Astrocyte (in vitro differentiated cells and primary cell): ENCODE measurements around the gene TPGS2. TPM values are rescaled to one million over a fixed set of nuclear protein-coding genes. Genes with fewer than 3 reads are reported as not detected.

Source experiments
- DNase-seq: peaks from one replicate; pipeline ENCODE4 v3.0.0-alpha.2; 2010; ENCODE audit warnings: low read depth
- FAIRE-seq: peaks from 2 replicates; lab custom pipeline; 2011; peaks lifted over from hg19 to GRCh38; lab: Jason Lieb, UNC
- H2AFZ ChIP-seq: 2 replicates; pipeline ENCODE4 v1.6.0; 2012; ENCODE audit warnings: low read depth, low read length, inconsistent platforms
- H3K27ac ChIP-seq: 2 replicates; pipeline ENCODE4 v1.5.1; 2011; ENCODE audit warnings: low read depth, low read length, inconsistent platforms
- H3K27me3 ChIP-seq: 2 replicates; pipeline ENCODE4 v1.6.0; 2011; ENCODE audit warnings: low read length, inconsistent platforms; ENCODE audit not compliant: insufficient read depth
- H3K36me3 ChIP-seq: 2 replicates; pipeline ENCODE4 v1.5.1; 2011; ENCODE audit warnings: low read length, inconsistent platforms; ENCODE audit not compliant: insufficient read depth
- H3K4me1 ChIP-seq: 2 replicates; pipeline ENCODE4 v1.5.1; 2011; ENCODE audit warnings: low read length, inconsistent platforms; ENCODE audit not compliant: insufficient read depth
- H3K4me2 ChIP-seq: 2 replicates; pipeline ENCODE4 v1.6.0; 2012; ENCODE audit warnings: low read length, inconsistent platforms
- H3K4me3 ChIP-seq: 2 replicates; pipeline ENCODE4 v1.5.1; 2011; ENCODE audit warnings: low read depth, mild to moderate bottlenecking, low read length, inconsistent platforms; ENCODE audit not compliant: insufficient read depth
- H3K79me2 ChIP-seq: 2 replicates; pipeline ENCODE4 v1.6.0; 2012; ENCODE audit warnings: mild to moderate bottlenecking, low read length, inconsistent platforms; ENCODE audit not compliant: insufficient read depth
- H3K9ac ChIP-seq: 2 replicates; pipeline ENCODE4 v1.6.0; 2012; ENCODE audit warnings: mild to moderate bottlenecking, low read length, inconsistent platforms
- H3K9me3 ChIP-seq: 2 replicates; pipeline ENCODE4 v1.5.1; 2012; ENCODE audit warnings: low read depth, mild to moderate bottlenecking, low read length, inconsistent platforms; ENCODE audit not compliant: insufficient read depth
- H4K20me1 ChIP-seq: 2 replicates; pipeline ENCODE4 v1.6.0; 2012; ENCODE audit warnings: low read length, inconsistent platforms; ENCODE audit not compliant: insufficient read depth
- H3K27ac Mint-ChIP-seq: one replicate; pipeline ENCODE4 v1.8.0; 2021; ENCODE audit warnings: mild to moderate bottlenecking, mixed read lengths; ENCODE audit not compliant: unreplicated experiment
- H3K27me3 Mint-ChIP-seq: one replicate; pipeline ENCODE4 v1.8.0; 2021; ENCODE audit warnings: low read depth, mixed read lengths; ENCODE audit not compliant: unreplicated experiment
- H3K36me3 Mint-ChIP-seq: one replicate; pipeline ENCODE4 v1.8.0; 2021; ENCODE audit warnings: low read depth, mixed read lengths; ENCODE audit not compliant: unreplicated experiment
- H3K4me1 Mint-ChIP-seq: one replicate; pipeline ENCODE4 v1.8.0; 2021; ENCODE audit warnings: low read depth, mixed read lengths; ENCODE audit not compliant: unreplicated experiment
- H3K4me3 Mint-ChIP-seq: one replicate; pipeline ENCODE4 v1.8.0; 2021; ENCODE audit warnings: mild to moderate bottlenecking, moderate library complexity, mixed read lengths; ENCODE audit not compliant: unreplicated experiment
- H3K9me3 Mint-ChIP-seq: one replicate; pipeline ENCODE4 v1.8.0; 2021; ENCODE audit warnings: mild to moderate bottlenecking, mixed read lengths; ENCODE audit not compliant: unreplicated experiment
- EZH2 ChIP-seq: IDR thresholded peaks from 2 replicates; pipeline ENCODE4 v1.6.1; 2012; ENCODE audit warnings: mild to moderate bottlenecking, low read length, inconsistent platforms; ENCODE audit not compliant: insufficient read depth
- total RNA-seq: library from RNA; stranded (reverse); gene quantifications from 2 replicates; pipeline ENCODE4 v1.2.1, GENCODE V29; 2021
- TF ChIP-seq, protein P1 (sequence below): IDR thresholded peaks from 2 replicates; pipeline ENCODE4 v1.5.1; 2011; ENCODE audit warnings: low read depth, mild to moderate bottlenecking, inconsistent platforms, low read length, moderate library complexity; ENCODE audit not compliant: insufficient read depth

TPGS2 gene
- total RNA-seq, 1 donor from 2014 or later: 138 TPM

- no peaks in the 10 kb centered on the region for H3K4me1 ChIP-seq
- peaks cover 7% of the 10 kb centered on the region for H4K20me1 ChIP-seq
- H3K4me2 ChIP-seq: no peak overlapping the region
- H3K9me3 ChIP-seq: no peaks in the 10 kb centered on the region
- Mint-ChIP-seq H3K27me3 (no peaks in the 10 kb centered on the region), H3K36me3 (peaks cover 27% of the 10 kb centered on the region), H3K27ac (no peak overlapping the region), H3K4me3 (no peak overlapping the region), H3K9me3 (no peaks in the 10 kb centered on the region), H3K4me1 (peaks cover 2% of the 10 kb centered on the region)
- no peak overlapping the region for H2AFZ ChIP-seq
- DNase-seq: no peak
- no peaks in the 10 kb centered on the region for H3K27me3 ChIP-seq
- no peaks in the 10 kb centered on the region for H3K79me2 ChIP-seq
- no peak overlapping the region for H3K4me3 ChIP-seq
- TF ChIP-seq, protein P1, sequence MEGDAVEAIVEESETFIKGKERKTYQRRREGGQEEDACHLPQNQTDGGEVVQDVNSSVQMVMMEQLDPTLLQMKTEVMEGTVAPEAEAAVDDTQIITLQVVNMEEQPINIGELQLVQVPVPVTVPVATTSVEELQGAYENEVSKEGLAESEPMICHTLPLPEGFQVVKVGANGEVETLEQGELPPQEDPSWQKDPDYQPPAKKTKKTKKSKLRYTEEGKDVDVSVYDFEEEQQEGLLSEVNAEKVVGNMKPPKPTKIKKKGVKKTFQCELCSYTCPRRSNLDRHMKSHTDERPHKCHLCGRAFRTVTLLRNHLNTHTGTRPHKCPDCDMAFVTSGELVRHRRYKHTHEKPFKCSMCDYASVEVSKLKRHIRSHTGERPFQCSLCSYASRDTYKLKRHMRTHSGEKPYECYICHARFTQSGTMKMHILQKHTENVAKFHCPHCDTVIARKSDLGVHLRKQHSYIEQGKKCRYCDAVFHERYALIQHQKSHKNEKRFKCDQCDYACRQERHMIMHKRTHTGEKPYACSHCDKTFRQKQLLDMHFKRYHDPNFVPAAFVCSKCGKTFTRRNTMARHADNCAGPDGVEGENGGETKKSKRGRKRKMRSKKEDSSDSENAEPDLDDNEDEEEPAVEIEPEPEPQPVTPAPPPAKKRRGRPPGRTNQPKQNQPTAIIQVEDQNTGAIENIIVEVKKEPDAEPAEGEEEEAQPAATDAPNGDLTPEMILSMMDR: no peak
- no peak for TF ChIP-seq EZH2
- H3K27ac ChIP-seq: no peak overlapping the region
- no peak overlapping the region for H3K9ac ChIP-seq
- no peak for FAIRE-seq
- H3K36me3 ChIP-seq: peaks cover 6% of the 10 kb centered on the region
Measured at GRCh38 chr18:36814994-36815393, 13.8 kb downstream of the TPGS2 start.

- no peaks in the 10 kb centered on the region for H3K9me3 ChIP-seq
- H3K4me3 ChIP-seq: no peak overlapping the region
- H3K4me1 Mint-ChIP-seq: peaks cover 7% of the 10 kb centered on the region
- H3K27me3 Mint-ChIP-seq: no peaks in the 10 kb centered on the region
- H3K27ac ChIP-seq: no peak overlapping the region
- H3K79me2 ChIP-seq: no peaks in the 10 kb centered on the region
- H3K27ac Mint-ChIP-seq: no peak overlapping the region
- H3K36me3 ChIP-seq: peaks cover 6% of the 10 kb centered on the region
- peaks cover 21% of the 10 kb centered on the region for H3K36me3 Mint-ChIP-seq
- no peak for FAIRE-seq
- no peak overlapping the region for H2AFZ ChIP-seq
- H3K4me3 Mint-ChIP-seq: no peak overlapping the region
- peaks cover 6% of the 10 kb centered on the region for H3K4me1 ChIP-seq
- no peak for DNase-seq
- no peak overlapping the region for H3K4me2 ChIP-seq
- TF ChIP-seq EZH2: no peak
- TF ChIP-seq, protein P1: no peak
- H3K27me3 ChIP-seq: no peaks in the 10 kb centered on the region
- no peaks in the 10 kb centered on the region for H3K9me3 Mint-ChIP-seq
- peaks cover 7% of the 10 kb centered on the region for H4K20me1 ChIP-seq
- no peak overlapping the region for H3K9ac ChIP-seq
Measured at GRCh38 chr18:36813824-36814223, 15.0 kb downstream of the TPGS2 start.

DNA sequence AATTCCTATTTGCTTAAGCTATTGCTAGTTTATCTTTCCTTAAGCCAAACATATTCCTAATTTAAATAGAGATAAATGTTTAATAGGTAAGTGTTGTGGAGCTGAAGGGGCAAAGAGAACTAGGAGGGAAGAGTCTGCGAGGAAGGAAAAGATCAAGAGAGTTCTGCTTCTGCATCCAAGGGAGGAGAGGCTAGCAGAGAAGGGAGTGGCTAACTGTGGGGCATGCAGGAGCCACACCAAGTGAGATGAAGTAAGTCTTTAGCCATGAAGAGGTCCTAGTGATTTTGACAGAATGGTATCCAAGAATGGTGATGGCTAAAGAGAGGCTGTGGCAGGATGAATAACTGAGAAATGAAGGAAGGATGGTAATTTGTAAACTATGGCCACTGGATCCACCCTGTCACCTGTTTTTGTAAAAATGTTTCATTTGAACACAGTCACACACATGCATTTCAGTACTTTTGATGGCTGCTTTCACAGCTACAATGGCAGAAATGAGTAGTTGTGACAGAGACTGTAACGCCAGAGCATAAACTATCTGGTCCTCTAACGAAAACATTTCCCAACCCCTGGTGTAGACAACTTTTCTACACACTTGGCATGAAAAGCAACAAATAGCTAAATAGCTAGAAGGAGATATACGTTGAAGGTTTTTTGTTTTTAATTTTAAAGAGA, 15.6 kb downstream of the TPGS2 start:
- no peaks in the 10 kb centered on the region for H3K27me3 Mint-ChIP-seq
- no peak overlapping the region for H2AFZ ChIP-seq
- no peaks in the 10 kb centered on the region for H3K79me2 ChIP-seq
- no peak overlapping the region for H3K4me3 ChIP-seq
- no peak overlapping the region for H3K27ac ChIP-seq
- DNase-seq: no peak
- peaks cover 7% of the 10 kb centered on the region for H4K20me1 ChIP-seq
- H3K9ac ChIP-seq: no peak overlapping the region
- TF ChIP-seq, protein P1: no peak
- TF ChIP-seq EZH2: no peak
- peaks cover 17% of the 10 kb centered on the region for H3K36me3 Mint-ChIP-seq
- H3K36me3 ChIP-seq: no peaks in the 10 kb centered on the region
- no peaks in the 10 kb centered on the region for H3K9me3 Mint-ChIP-seq
- peaks cover 10% of the 10 kb centered on the region for H3K4me1 Mint-ChIP-seq
- no peak overlapping the region for H3K27ac Mint-ChIP-seq
- no peak overlapping the region for H3K4me2 ChIP-seq
- H3K9me3 ChIP-seq: no peaks in the 10 kb centered on the region
- H3K4me3 Mint-ChIP-seq: no peak overlapping the region
- H3K4me1 ChIP-seq: peaks cover 9% of the 10 kb centered on the region
- no peaks in the 10 kb centered on the region for H3K27me3 ChIP-seq
- FAIRE-seq: no peak
